Endothelial cell of umbilical vein (primary cell): ENCODE results near the gene PVRIG. TPM values are rescaled to one million over a fixed set of nuclear protein-coding genes. Genes with fewer than 3 reads are reported as not detected.

Experiments
- BruUV-seq: library from RNA; stranded (reverse); fragments of 400-500 nt; replicated peaks from 2 replicates; lab custom pipeline; 2021; lab: Mats Ljungman, UMichigan
- CTCF ChIA-PET: fragments of 300-600, 350-600 bp; sonication (Branson Sonifier 250); formaldehyde crosslinking; loops from one replicate; lab custom pipeline; 2021; ENCODE audit warnings: antibody characterized with exemption, inconsistent platforms; lab: Charles Lee
- POLR2A ChIA-PET: fragments of 300-600, 350-600 bp; sonication (Branson Sonifier 250); formaldehyde crosslinking; loops from one replicate; lab custom pipeline; 2021; ENCODE audit warnings: antibody characterized with exemption, inconsistent platforms; lab: Charles Lee
- DNase-seq: peaks from one replicate; pipeline ENCODE4 v3.0.0-alpha.2; 2011; ENCODE audit warnings: low read depth, low spot score
- FAIRE-seq: peaks from 2 replicates; lab custom pipeline; 2011; peaks lifted over from hg19 to GRCh38; lab: Jason Lieb, UNC
- H2AFZ ChIP-seq: 2 replicates; pipeline ENCODE4 v1.6.0; 2012; ENCODE audit warnings: low read depth, low read length, control low read depth, inconsistent platforms
- H3K27ac ChIP-seq: 2 replicates; pipeline ENCODE4 v1.5.1; 2011; ENCODE audit warnings: low read depth, mild to moderate bottlenecking, control low read depth, low read length, moderate library complexity; ENCODE audit not compliant: insufficient read depth
- H3K27me3 ChIP-seq, 2 experiments: 2 replicates each; pipeline versions ENCODE4 v1.6.0 to v1.6.1; 2011; ENCODE audit warnings: low read length in 2 of 2, mixed read lengths in 1 of 2; ENCODE audit not compliant: control insufficient read depth in 2 of 2, insufficient read depth in 2 of 2
- H3K36me3 ChIP-seq, 2 experiments: 2 replicates in 1 of 2; 3 replicates in 1 of 2; pipeline ENCODE4 v1.5.1; 2011; ENCODE audit warnings: low read length in 2 of 2, mild to moderate bottlenecking in 1 of 2, moderate library complexity in 1 of 2; ENCODE audit not compliant: control insufficient read depth in 2 of 2, insufficient read depth in 2 of 2; ENCODE audit errors: extremely low read depth in 1 of 2
- H3K4me1 ChIP-seq: 3 replicates; pipeline ENCODE4 v1.5.1; 2011; ENCODE audit warnings: mild to moderate bottlenecking, low read length; ENCODE audit not compliant: control insufficient read depth, insufficient read depth; ENCODE audit errors: extremely low read depth
- H3K4me2 ChIP-seq: 2 replicates; pipeline ENCODE4 v1.6.1; 2011; ENCODE audit warnings: low read length, control low read depth, mixed read lengths; ENCODE audit not compliant: insufficient read depth
- H3K4me3 ChIP-seq, 3 experiments: fragments of 200-600 bp in 1 of 3; sonication (generic), shearing (Covaris generic) in 1 of 3; replicated peaks in 1 of 3; 2 replicates each; pipeline ENCODE4 v1.5.1; 2011 to 2016; ENCODE audit warnings: control low read depth in 3 of 3, low read length in 3 of 3, mild to moderate bottlenecking in 2 of 3, inconsistent platforms in 1 of 3, low read depth in 1 of 3, moderate library complexity in 1 of 3; ENCODE audit not compliant: insufficient read depth in 1 of 3
- H3K79me2 ChIP-seq: 2 replicates; pipeline ENCODE4 v1.6.0; 2012; ENCODE audit warnings: low read length, inconsistent platforms; ENCODE audit not compliant: control insufficient read depth, insufficient read depth
- H3K9ac ChIP-seq: replicated peaks from 2 replicates; pipeline ENCODE3; 2011; ENCODE audit warnings: low read length, control low read depth; ENCODE audit not compliant: insufficient read depth; ENCODE audit errors: extremely low read depth
- H3K9me1 ChIP-seq: replicated peaks from 3 replicates; pipeline ENCODE4 v1.6.0; 2011; ENCODE audit warnings: mild to moderate bottlenecking, low read length; ENCODE audit not compliant: control insufficient read depth, insufficient read depth; ENCODE audit errors: extremely low read depth
- H3K9me3 ChIP-seq: replicated peaks from 2 replicates; pipeline ENCODE4 v1.5.1; 2012; ENCODE audit warnings: low read length, inconsistent platforms; ENCODE audit not compliant: control insufficient read depth, insufficient read depth
- H4K20me1 ChIP-seq: replicated peaks from 2 replicates; pipeline ENCODE3; 2011; ENCODE audit warnings: mild to moderate bottlenecking, low read length; ENCODE audit not compliant: control insufficient read depth, insufficient read depth; ENCODE audit errors: extremely low read depth
- CTCF ChIP-seq, 2 donors: IDR thresholded peaks; 1 replicate in 1 of 2; 2 replicates in 1 of 2; pipeline ENCODE4 v1.5.1; 2011; ENCODE audit warnings: low read length in 2 of 2, mild to moderate bottlenecking in 2 of 2, moderate library complexity in 2 of 2, control low read depth in 1 of 2, inconsistent platforms in 1 of 2, low read depth in 1 of 2; ENCODE audit not compliant: insufficient read depth in 1 of 2; ENCODE audit errors: extremely low read depth in 1 of 2
- EZH2 ChIP-seq: IDR thresholded peaks from 2 replicates; pipeline ENCODE4 v1.6.1; 2012; ENCODE audit warnings: borderline replicate concordance, low read depth, mild to moderate bottlenecking, moderate library complexity, low read length, inconsistent platforms; ENCODE audit not compliant: severe bottlenecking
- FOS ChIP-seq: IDR thresholded peaks from 2 replicates; pipeline ENCODE4 v1.6.1; 2011; ENCODE audit warnings: mild to moderate bottlenecking, low read length, moderate library complexity, borderline replicate concordance; ENCODE audit not compliant: insufficient read depth
- GATA2 ChIP-seq: IDR thresholded peaks from 2 replicates; pipeline ENCODE4 v1.7.0; 2011; ENCODE audit warnings: low read depth, mild to moderate bottlenecking, moderate library complexity, mixed read lengths, low read length; ENCODE audit not compliant: insufficient read length, insufficient read depth
- JUN ChIP-seq: IDR thresholded peaks from 2 replicates; pipeline ENCODE4 v1.6.1; 2011; ENCODE audit warnings: borderline replicate concordance, low read depth; ENCODE audit not compliant: insufficient read length, insufficient read depth
- MAX ChIP-seq: IDR thresholded peaks from 2 replicates; pipeline ENCODE4 v1.6.1; 2011; ENCODE audit not compliant: insufficient read depth, insufficient read length
- MYC ChIP-seq: IDR thresholded peaks from one replicate; pipeline ENCODE4 v1.6.1; 2011; ENCODE audit warnings: mild to moderate bottlenecking, low read depth, low read length
- POLR2A ChIP-seq: IDR thresholded peaks from 2 replicates; pipeline ENCODE4 v1.6.1; 2012; ENCODE audit warnings: low read depth, mild to moderate bottlenecking, control low read depth, low read length
- POLR2AphosphoS5 ChIP-seq: IDR thresholded peaks from 2 replicates; pipeline ENCODE4 v1.6.1; 2012; ENCODE audit warnings: low read depth, mild to moderate bottlenecking, control low read depth, low read length, moderate library complexity; ENCODE audit not compliant: insufficient read depth
- dilution Hi-C: fragments of 300-500 bp; cut with MboI; formaldehyde crosslinking; loops from one replicate; pipeline ENCODE4 v1.15.0; 2019; ENCODE audit warnings: low sequenced_read_pairs; ENCODE audit not compliant: extremely low pct_ligation_motif_present
- intact Hi-C: fragments of 100-400 bp; cut with micrococcal nuclease; formaldehyde crosslinking; loops from one replicate; pipeline ENCODE4 v1.10.0; 2022
- polyA plus RNA-seq, 4 experiments: library from polyadenylated mRNA; depleted of rRNA in 3 of 4; stranded (reverse) in 3 of 4; unstranded in 1 of 4; fragments of >200 nt; gene quantifications; 2 replicates each; pipeline versions ENCODE4 v1.2.1 to v1.2.3, GENCODE V29; 2011 to 2012; ENCODE audit warnings: missing spikeins in 1 of 4
- total RNA-seq: library from RNA; stranded (reverse); gene quantifications from 2 replicates; pipeline ENCODE4 v1.2.3, GENCODE V29; 2021

PVRIG gene
- total and polyA plus RNA-seq, 2 donors (not counting 3 experiments of a cell fraction or from before 2014, with no cell fraction given): 0.80 TPM; not detected in 1

- Histone ChIP-seq H3K4me1 (peaks cover 5% of the 10 kb centered on the region), H2AFZ (no peak overlapping the region), H3K9me1 (no peaks in the 10 kb centered on the region), H3K27ac (no peak overlapping the region), H3K4me3 (no peak overlapping the region), H3K27me3 (no peaks in the 10 kb centered on the region), H3K36me3 (peaks cover 0 to 3% of the 10 kb centered on the region in 2 experiments), H3K79me2 (peaks cover 4% of the 10 kb centered on the region), H3K9ac (no peak overlapping the region), H3K4me2 (no peak overlapping the region), H4K20me1 (no peaks in the 10 kb centered on the region), H3K9me3 (no peaks in the 10 kb centered on the region)
- no peak for TF ChIP-seq MAX
- CTCF ChIA-PET: no interaction called here
- dilution Hi-C loops: no loop called here
- intact Hi-C loops: no loop called here
- BruUV-seq: no TSS peak
- POLR2A ChIA-PET: no interaction called here
- FAIRE-seq (no peak), DNase-seq (no peak)
Observed at GRCh38 chr7:100173806-100174495, 45.8 kb upstream of the PVRIG start.

GRCh38 chr7:100174582-100174981 is 45.2 kb upstream of the PVRIG start:
- intact Hi-C loops: no loop called here
- Histone ChIP-seq H3K9me3 (no peaks in the 10 kb centered on the region), H3K4me2 (no peak overlapping the region), H3K36me3 (peaks cover 0 to 3% of the 10 kb centered on the region in 2 experiments), H2AFZ (no peak overlapping the region), H4K20me1 (no peaks in the 10 kb centered on the region), H3K27me3 (no peaks in the 10 kb centered on the region), H3K9ac (no peak overlapping the region), H3K4me3 (no peak overlapping the region), H3K79me2 (peaks cover 4% of the 10 kb centered on the region), H3K4me1 (peaks cover 5% of the 10 kb centered on the region), H3K27ac (no peak overlapping the region), H3K9me1 (no peaks in the 10 kb centered on the region)
- ChIA-PET POLR2A (no interaction called here), CTCF (no interaction called here)
- FAIRE-seq: no peak
- TF ChIP-seq MYC: no peak
- no peak for TF ChIP-seq POLR2AphosphoS5
- TF ChIP-seq CTCF (IDR thresholded peaks at IDR 0.05; ENCODE audit: extremely low read depth in 1 of 2, insufficient read depth in 1 of 2, low read depth in 1 of 2, low read length in 2 of 2): no peak
- no peak for TF ChIP-seq EZH2
- TF ChIP-seq GATA2: no peak
- no peak for TF ChIP-seq JUN
- no peak for TF ChIP-seq POLR2A
- TF ChIP-seq MAX: no peak
- no peak for TF ChIP-seq FOS
- no TSS peak for BruUV-seq
- DNase-seq: no peak
- dilution Hi-C loops: no loop called here
